Measurements from ENCODE around the gene CFAP46.

- no peak for TF ChIP-seq GABPA (IDR thresholded peaks at IDR 0.05; ENCODE audit: borderline replicate concordance, insufficient read depth, low read length)
- no peak for TF ChIP-seq SIN3A (conservative IDR thresholded peaks at IDR 0.05 in 1 of 2, IDR thresholded peaks at IDR 0.05 in 1 of 2; ENCODE audit: low read depth in 1 of 2, low read length in 2 of 2)
- TF ChIP-seq POLR2AphosphoS5 (IDR thresholded peaks at IDR 0.05; ENCODE audit: low read depth, low read length) = no peak
- TF ChIP-seq ZNF274 (IDR thresholded peaks at IDR 0.05; ENCODE audit: borderline replicate concordance, extremely low read depth, low read length) = no peak
- TF ChIP-seq JUND (IDR thresholded peaks at IDR 0.05; ENCODE audit: low read length) = no peak
- TF ChIP-seq RBBP5 (IDR thresholded peaks at IDR 0.05; ENCODE audit: borderline replicate concordance, low read depth, low read length) = no peak
- TF ChIP-seq EZH2 (IDR thresholded peaks at IDR 0.05; ENCODE audit: low read depth, low read length, severe bottlenecking) = no peak
- TF ChIP-seq EP300 (IDR thresholded peaks at IDR 0.05; ENCODE audit: borderline replicate concordance in 1 of 2, low read depth in 2 of 2, low read length in 2 of 2) = no peak
- no peak for TF ChIP-seq CTCF (IDR thresholded peaks at IDR 0.05; ENCODE audit: control extremely low read depth in 1 of 3, insufficient read depth in 1 of 3, low read depth in 1 of 3, low read length in 3 of 3)
- no peak for TF ChIP-seq TAF1 (IDR thresholded peaks at IDR 0.05; ENCODE audit: low read depth, low read length)
- no peak for TF ChIP-seq MAFK (IDR thresholded peaks at IDR 0.05; ENCODE audit: low read depth, low read length)
- TF ChIP-seq CREB1 (IDR thresholded peaks at IDR 0.05) = no peak
- no peak for TF ChIP-seq POLR2A (IDR thresholded peaks at IDR 0.05; ENCODE audit: control extremely low read depth in 1 of 2, low read depth in 2 of 2, low read length in 2 of 2)
- TF ChIP-seq, protein P1, sequence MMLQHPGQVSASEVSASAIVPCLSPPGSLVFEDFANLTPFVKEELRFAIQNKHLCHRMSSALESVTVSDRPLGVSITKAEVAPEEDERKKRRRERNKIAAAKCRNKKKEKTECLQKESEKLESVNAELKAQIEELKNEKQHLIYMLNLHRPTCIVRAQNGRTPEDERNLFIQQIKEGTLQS (IDR thresholded peaks at IDR 0.05; ENCODE audit: insufficient read depth, low read depth, low read length) = no peak
These were observed 110.0 kb downstream of the CFAP46 start for GRCh38 chr10:132832186-132832969.
